Measurements from ENCODE around the gene SDK1. TPM values are rescaled to one million over a fixed set of nuclear protein-coding genes. Genes with fewer than 3 reads are reported as not detected.

Gene SDK1
- total RNA-seq, 1 donor from 2014 or later = 10.9 TPM

- Mint-ChIP-seq H3K27ac (ENCODE audit: unreplicated experiment) (no peak overlapping the region), H3K4me3 (ENCODE audit: unreplicated experiment) (no peak overlapping the region), H3K4me1 (ENCODE audit: low read depth) (peaks cover 4% of the 10 kb centered on the region), H3K27me3 (ENCODE audit: low read depth) (no peaks in the 10 kb centered on the region), H3K36me3 (ENCODE audit: low read depth) (peaks cover 19% of the 10 kb centered on the region), H3K9me3 (ENCODE audit: low read depth) (peaks cover 23% of the 10 kb centered on the region)
- TF ChIP-seq, protein P1, sequence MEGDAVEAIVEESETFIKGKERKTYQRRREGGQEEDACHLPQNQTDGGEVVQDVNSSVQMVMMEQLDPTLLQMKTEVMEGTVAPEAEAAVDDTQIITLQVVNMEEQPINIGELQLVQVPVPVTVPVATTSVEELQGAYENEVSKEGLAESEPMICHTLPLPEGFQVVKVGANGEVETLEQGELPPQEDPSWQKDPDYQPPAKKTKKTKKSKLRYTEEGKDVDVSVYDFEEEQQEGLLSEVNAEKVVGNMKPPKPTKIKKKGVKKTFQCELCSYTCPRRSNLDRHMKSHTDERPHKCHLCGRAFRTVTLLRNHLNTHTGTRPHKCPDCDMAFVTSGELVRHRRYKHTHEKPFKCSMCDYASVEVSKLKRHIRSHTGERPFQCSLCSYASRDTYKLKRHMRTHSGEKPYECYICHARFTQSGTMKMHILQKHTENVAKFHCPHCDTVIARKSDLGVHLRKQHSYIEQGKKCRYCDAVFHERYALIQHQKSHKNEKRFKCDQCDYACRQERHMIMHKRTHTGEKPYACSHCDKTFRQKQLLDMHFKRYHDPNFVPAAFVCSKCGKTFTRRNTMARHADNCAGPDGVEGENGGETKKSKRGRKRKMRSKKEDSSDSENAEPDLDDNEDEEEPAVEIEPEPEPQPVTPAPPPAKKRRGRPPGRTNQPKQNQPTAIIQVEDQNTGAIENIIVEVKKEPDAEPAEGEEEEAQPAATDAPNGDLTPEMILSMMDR (IDR thresholded peaks at IDR 0.05) = no peak
- DNase-seq (ENCODE audit: low spot score) = no peak
Measured at GRCh38 chr7:3630081-3630480, 329.0 kb downstream of the SDK1 start.

GRCh38 chr7:3634396-3634795, 333.3 kb downstream of the SDK1 start:
- Mint-ChIP-seq H3K4me1 (ENCODE audit: low read depth) (peaks cover 11% of the 10 kb centered on the region), H3K27me3 (ENCODE audit: low read depth) (no peaks in the 10 kb centered on the region)
- DNase-seq (ENCODE audit: low spot score) = no peak

DNA sequence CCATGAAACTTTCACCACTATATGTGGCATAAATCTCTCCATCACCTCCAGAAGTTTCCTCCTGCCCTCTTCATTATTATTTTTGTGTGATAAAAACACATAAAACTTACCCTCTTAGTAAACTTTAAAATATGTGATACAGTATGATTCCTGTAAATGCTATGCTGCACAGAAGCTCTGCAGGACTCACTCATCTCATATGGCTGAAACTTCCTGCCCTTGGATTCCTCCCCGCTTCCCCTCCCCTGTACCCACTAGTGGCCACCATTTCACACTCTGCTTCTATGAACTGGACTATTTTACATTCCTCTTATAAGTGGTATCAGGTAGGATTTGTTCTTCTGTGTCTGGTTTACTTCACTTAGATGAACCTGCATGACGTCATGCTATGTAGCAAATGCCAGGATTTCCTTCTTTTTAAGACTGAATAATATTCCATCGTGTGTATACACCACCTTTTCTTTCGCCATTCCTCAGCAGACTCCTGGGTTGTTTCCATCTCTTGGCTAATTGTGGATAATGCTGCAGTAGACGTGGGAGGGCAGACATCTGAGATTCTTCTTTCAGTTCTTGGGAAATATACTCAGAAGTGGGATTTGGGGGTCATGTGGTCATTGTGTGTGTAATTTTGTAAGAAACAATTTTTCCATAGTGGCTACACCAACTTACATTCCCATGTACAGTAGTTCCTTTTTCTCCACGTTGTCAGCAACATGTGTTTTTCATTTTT, 335.2 kb downstream of the SDK1 start:
- TF ChIP-seq, protein P1 (IDR thresholded peaks at IDR 0.05) = no peak
- Mint-ChIP-seq H3K27ac (ENCODE audit: unreplicated experiment) (no peak overlapping the region), H3K27me3 (ENCODE audit: low read depth) (no peaks in the 10 kb centered on the region), H3K9me3 (ENCODE audit: low read depth) (peaks cover 5% of the 10 kb centered on the region), H3K36me3 (ENCODE audit: low read depth) (peaks cover 3% of the 10 kb centered on the region), H3K4me3 (ENCODE audit: unreplicated experiment) (no peak overlapping the region), H3K4me1 (ENCODE audit: low read depth) (peaks cover 11% of the 10 kb centered on the region)
- no peak for DNase-seq (ENCODE audit: low spot score)

More at GRCh38 chr7:3634396-3634795, 333.3 kb downstream of the SDK1 start:
- Mint-ChIP-seq H3K36me3 (ENCODE audit: low read depth) (peaks cover 14% of the 10 kb centered on the region), H3K4me3 (ENCODE audit: unreplicated experiment) (no peak overlapping the region), H3K27ac (ENCODE audit: unreplicated experiment) (peak overlapping the region; percentile 8), H3K9me3 (ENCODE audit: low read depth) (peaks cover 19% of the 10 kb centered on the region)
- TF ChIP-seq, protein P1 (IDR thresholded peaks at IDR 0.05) = no peak

DNA sequence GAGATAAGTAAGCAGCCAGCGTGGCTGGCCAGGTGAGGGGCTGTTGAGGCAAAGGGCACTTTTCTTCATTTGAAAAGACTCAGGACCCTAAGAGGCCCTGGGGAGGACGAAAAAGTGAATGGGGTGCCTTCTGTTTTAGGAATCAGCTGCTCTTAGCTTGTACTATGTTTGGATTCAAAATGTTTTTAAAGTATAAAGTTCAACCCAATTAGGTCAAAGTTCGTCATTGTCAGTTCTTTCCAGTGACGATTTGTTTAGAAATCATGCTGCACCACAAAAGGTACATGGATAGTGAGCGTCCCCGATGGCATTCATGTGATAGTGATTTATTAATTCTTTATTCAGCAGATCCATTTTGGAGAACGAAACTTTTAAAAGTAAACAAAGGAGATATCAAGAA, 338.2 kb downstream of the SDK1 start:
- H3K4me1 Mint-ChIP-seq (ENCODE audit: low read depth) = peaks cover 11% of the 10 kb centered on the region
- no peaks in the 10 kb centered on the region for H3K9me3 Mint-ChIP-seq (ENCODE audit: low read depth)
- no peak overlapping the region for H3K4me3 Mint-ChIP-seq (ENCODE audit: unreplicated experiment)

DNA sequence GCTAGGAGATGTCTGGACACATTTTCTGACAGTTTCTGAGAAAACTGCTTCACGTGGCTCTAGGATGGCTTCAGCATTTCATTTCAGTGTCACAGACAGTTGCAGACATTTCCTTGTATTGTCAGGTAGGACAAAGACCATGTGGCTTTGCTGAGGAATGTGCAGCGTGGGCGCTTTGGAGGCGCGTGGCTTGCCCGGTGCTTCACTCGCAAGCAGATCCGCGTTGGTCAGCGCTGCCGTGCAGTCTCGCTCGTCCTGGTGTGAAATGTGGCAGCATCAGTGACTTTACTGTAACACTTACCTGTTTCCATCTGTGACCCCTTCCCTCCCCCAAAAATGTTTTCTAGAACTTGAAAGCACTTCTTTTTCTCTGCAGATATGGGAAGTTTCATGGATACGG, 340.5 kb downstream of the SDK1 start:
- H3K9me3 Mint-ChIP-seq (ENCODE audit: low read depth) = no peaks in the 10 kb centered on the region
- H3K36me3 Mint-ChIP-seq (ENCODE audit: low read depth) = peaks cover 5% of the 10 kb centered on the region
- H3K4me1 Mint-ChIP-seq (ENCODE audit: low read depth) = no peaks in the 10 kb centered on the region
- H3K4me3 Mint-ChIP-seq (ENCODE audit: unreplicated experiment) = no peak overlapping the region
- H3K27ac Mint-ChIP-seq (ENCODE audit: unreplicated experiment) = no peak overlapping the region
- no peak for DNase-seq (ENCODE audit: low spot score)
- TF ChIP-seq, protein P1 (IDR thresholded peaks at IDR 0.05) = no peak
- H3K27me3 Mint-ChIP-seq (ENCODE audit: low read depth) = no peaks in the 10 kb centered on the region

More for the DNA sequence above, 338.2 kb downstream of the SDK1 start:
- no peak for DNase-seq (ENCODE audit: low spot score)
- Mint-ChIP-seq H3K27ac (ENCODE audit: unreplicated experiment) (no peak overlapping the region), H3K36me3 (ENCODE audit: low read depth) (peaks cover 5% of the 10 kb centered on the region), H3K27me3 (ENCODE audit: low read depth) (no peaks in the 10 kb centered on the region)
- TF ChIP-seq, protein P1 (IDR thresholded peaks at IDR 0.05) = no peak

All from chondrocyte (in vitro differentiated cells).